HFFc6 (cell line): ENCODE data around the gene NFAT5. TPM values are rescaled to one million over a fixed set of nuclear protein-coding genes. Genes with fewer than 3 reads are reported as not detected.

Experiments
- DNase-seq: peaks from one replicate; pipeline ENCODE4 v3.0.0-alpha.2; 2018
- H3K27ac Mint-ChIP-seq: 2 replicates; pipeline ENCODE4 v1.8.0; 2020; ENCODE audit warnings: mild to moderate bottlenecking, mixed read lengths
- H3K27me3 Mint-ChIP-seq: 2 replicates; pipeline ENCODE4 v1.8.0; 2021; ENCODE audit warnings: mild to moderate bottlenecking, moderate library complexity, mixed read lengths; ENCODE audit not compliant: insufficient read depth
- H3K36me3 Mint-ChIP-seq: 2 replicates; pipeline ENCODE4 v1.8.0; 2021; ENCODE audit warnings: low read depth, mixed read lengths
- H3K4me1 Mint-ChIP-seq: 2 replicates; pipeline ENCODE4 v1.8.0; 2020; ENCODE audit warnings: low read depth, mixed read lengths
- H3K4me3 Mint-ChIP-seq: 2 replicates; pipeline ENCODE4 v1.8.0; 2020; ENCODE audit warnings: mild to moderate bottlenecking, moderate library complexity, mixed read lengths
- H3K9me3 Mint-ChIP-seq: 2 replicates; pipeline ENCODE4 v1.8.0; 2020; ENCODE audit warnings: mild to moderate bottlenecking, mixed read lengths
- total RNA-seq, 6 experiments: library from RNA; stranded (reverse); fragmentation: NEBNext Ultra II Directional; extraction: Animal tissue kit (Norgen Biotek cat#: 25700); gene quantifications; 2 replicates in 1 of 6; 3 replicates in 5 of 6; pipeline ENCODE4 v1.2.3, GENCODE V29; 2021
- TF ChIP-seq, protein P1 (sequence below): fragments of 200-600 bp; sonication (generic); IDR thresholded peaks from 2 replicates; pipeline ENCODE4 v1.5.0; 2021; ENCODE audit warnings: antibody characterized with exemption, mild to moderate bottlenecking

Gene NFAT5
- total RNA-seq, 6 experiments from 2014 or later, result 52.0 to 114 (median 63.7) TPM

DNA sequence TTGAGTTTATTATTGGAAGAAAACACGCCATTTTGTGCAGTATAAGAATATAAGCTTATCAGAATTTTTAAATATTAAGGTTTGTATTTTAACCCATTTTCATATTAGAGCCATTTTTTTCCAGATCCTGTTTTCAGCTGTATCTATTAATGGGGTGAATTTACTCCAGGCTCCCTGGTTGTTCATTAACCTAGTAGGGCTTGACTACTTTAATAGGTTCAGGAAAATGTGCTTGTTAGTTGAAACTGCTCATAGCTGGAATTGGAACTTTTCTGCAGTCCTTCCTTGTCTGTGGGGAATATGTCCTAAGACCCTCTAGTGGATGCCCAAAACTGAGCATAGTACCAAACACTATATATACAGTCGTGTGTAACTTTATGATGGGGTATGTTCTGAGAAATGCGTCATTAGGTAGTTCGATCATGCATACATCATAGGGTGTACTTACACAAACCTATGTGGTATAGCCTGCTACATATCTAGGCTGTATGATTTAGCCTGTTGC, 28.0 kb downstream of the NFAT5 start:
- Mint-ChIP-seq H3K36me3 (peaks cover 27% of the 10 kb centered on the region), H3K27ac (no peak overlapping the region; the same call in 1 of the 2 replicates)

DNA sequence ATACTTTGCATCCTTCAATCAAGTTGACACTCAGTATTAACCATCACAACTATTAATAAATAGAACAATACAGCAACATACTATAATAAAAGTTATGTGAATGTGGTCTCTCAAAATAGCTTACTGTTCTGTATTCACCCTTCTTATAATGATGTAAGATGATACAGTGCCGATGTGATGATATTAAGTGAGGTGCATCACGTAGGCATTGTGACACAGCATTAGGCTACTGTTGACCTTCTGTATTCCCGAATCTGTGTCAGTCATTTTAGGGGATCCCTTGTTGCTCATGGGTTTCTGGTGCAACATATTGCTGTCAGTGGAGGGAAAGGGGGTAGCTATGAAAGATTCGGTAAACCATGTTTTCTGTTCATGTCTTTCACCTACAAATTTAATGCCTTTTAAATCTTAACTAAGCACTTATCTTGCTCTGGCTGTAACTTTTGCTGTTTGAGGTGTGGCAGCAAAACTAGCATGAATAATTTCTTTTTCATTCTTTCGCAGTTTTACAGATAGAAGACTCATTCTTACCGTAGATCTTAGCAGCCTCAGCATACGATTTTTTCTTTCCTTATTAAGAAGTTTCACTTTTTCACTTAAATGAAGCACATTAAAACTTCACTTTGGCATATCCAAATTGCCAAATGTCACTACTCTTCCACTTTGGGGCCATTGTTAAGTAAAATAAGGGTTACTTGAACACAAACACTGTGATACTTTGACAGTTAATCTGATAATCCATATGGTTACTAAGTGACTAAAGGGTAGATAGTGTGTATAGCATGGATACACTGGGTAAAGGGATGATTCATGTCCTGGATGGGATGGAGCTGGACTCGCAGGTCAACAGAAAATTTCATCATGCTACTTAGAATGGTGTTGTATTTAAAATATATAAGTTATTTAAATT, 29.6 kb downstream of the NFAT5 start:
- H3K36me3 Mint-ChIP-seq, result peaks cover 30% of the 10 kb centered on the region
- H3K4me1 Mint-ChIP-seq, result peaks cover 88% of the 10 kb centered on the region
- TF ChIP-seq, protein P1, sequence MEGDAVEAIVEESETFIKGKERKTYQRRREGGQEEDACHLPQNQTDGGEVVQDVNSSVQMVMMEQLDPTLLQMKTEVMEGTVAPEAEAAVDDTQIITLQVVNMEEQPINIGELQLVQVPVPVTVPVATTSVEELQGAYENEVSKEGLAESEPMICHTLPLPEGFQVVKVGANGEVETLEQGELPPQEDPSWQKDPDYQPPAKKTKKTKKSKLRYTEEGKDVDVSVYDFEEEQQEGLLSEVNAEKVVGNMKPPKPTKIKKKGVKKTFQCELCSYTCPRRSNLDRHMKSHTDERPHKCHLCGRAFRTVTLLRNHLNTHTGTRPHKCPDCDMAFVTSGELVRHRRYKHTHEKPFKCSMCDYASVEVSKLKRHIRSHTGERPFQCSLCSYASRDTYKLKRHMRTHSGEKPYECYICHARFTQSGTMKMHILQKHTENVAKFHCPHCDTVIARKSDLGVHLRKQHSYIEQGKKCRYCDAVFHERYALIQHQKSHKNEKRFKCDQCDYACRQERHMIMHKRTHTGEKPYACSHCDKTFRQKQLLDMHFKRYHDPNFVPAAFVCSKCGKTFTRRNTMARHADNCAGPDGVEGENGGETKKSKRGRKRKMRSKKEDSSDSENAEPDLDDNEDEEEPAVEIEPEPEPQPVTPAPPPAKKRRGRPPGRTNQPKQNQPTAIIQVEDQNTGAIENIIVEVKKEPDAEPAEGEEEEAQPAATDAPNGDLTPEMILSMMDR, result no peak
- peaks cover 4% of the 10 kb centered on the region for H3K27me3 Mint-ChIP-seq
- H3K27ac Mint-ChIP-seq, result peak overlapping the region; percentile 83
- peak overlapping the region; percentile 72 for H3K4me3 Mint-ChIP-seq
- DNase-seq, result peak; percentile 47
- H3K9me3 Mint-ChIP-seq, result no peaks in the 10 kb centered on the region

More for the DNA sequence above, 28.0 kb downstream of the NFAT5 start:
- TF ChIP-seq, protein P1, result no peak
- H3K4me3 Mint-ChIP-seq, result no peak overlapping the region
- H3K4me1 Mint-ChIP-seq, result peaks cover 88% of the 10 kb centered on the region
- no peak for DNase-seq
- no peaks in the 10 kb centered on the region for H3K9me3 Mint-ChIP-seq
- peaks cover 3% of the 10 kb centered on the region for H3K27me3 Mint-ChIP-seq

DNA sequence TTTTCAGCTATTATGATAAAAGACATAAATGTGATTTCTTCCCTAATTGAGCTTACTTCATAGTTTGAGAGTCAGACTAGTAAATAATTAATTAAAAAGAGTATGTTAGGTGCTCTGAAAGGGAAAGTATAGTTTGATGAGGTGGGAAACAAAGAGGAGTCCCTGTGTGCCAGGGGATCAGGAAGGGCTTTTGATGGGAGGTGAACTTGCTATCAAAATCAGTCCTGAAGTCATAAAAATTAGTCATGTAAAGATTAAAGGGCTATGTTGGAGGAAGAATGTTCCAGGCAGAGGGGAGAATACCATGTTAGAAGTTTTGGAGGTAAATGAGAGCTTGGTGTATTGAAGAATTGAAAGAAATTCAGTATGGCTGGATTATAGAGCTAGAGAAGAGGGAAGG, 31.0 kb downstream of the NFAT5 start:
- Mint-ChIP-seq H3K4me1 (peaks cover 88% of the 10 kb centered on the region), H3K36me3 (peaks cover 30% of the 10 kb centered on the region), H3K27me3 (peaks cover 5% of the 10 kb centered on the region), H3K27ac (peak overlapping the region; percentile 48; the same call in 1 of the 2 replicates), H3K9me3 (no peaks in the 10 kb centered on the region), H3K4me3 (peak overlapping the region; percentile 25; the same call in 1 of the 2 replicates)
- TF ChIP-seq, protein P1, result no peak
- no peak for DNase-seq

DNA sequence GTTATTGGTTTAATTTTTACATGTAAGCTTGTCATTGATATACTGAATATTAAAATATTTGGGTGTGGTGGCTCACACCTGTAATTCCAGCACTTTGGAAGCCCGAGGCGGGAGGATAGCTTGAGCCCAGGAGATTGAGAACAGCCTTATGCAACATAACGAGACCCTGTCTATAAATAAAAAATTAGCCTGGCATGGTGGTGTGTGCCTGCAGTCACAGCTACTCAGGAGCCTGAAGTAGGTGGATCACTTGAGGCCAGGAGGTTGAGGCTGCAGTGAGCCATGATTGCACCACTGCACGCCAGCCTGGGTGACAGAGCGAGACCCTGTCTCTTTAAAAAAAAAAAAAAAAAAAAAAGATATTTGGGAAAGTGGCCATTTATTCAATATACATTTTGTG, 32.3 kb downstream of the NFAT5 start:
- H3K4me1 Mint-ChIP-seq, result peaks cover 80% of the 10 kb centered on the region
- no peak overlapping the region for H3K4me3 Mint-ChIP-seq
- H3K9me3 Mint-ChIP-seq, result no peaks in the 10 kb centered on the region
- 0 out of 2 replicates have a peak overlapping the region, but pooled peaks have one; percentile 11 for H3K27ac Mint-ChIP-seq
- TF ChIP-seq, protein P1, result no peak
- no peak for DNase-seq
- peaks cover 5% of the 10 kb centered on the region for H3K27me3 Mint-ChIP-seq
- H3K36me3 Mint-ChIP-seq, result peaks cover 30% of the 10 kb centered on the region

DNA sequence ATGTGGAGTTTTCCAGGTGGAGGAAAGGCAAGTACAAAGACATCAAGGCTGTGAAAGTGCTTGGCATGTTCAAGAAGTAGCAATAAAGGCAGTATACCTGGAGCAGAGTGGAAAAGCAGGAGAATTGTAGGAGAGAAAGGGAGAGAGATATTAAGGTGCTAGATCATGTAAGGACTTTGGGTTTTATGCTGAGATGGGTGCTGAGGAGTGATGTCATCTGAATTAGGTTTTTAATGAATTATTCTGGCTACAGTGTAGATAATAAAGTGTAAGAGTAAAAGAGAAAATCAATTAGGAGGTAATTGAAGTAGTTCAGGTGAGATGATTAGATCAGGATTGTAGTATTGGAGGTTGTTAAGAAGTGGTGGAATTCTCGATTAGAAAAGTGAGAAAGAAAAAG, 34.0 kb downstream of the NFAT5 start:
- TF ChIP-seq, protein P1, result no peak
- Mint-ChIP-seq H3K9me3 (no peaks in the 10 kb centered on the region), H3K36me3 (peaks cover 29% of the 10 kb centered on the region), H3K4me3 (peak overlapping the region; percentile 18), H3K27me3 (peaks cover 5% of the 10 kb centered on the region), H3K4me1 (peaks cover 64% of the 10 kb centered on the region), H3K27ac (peak overlapping the region; percentile 60)
- DNase-seq, result no peak
